ENCODE data around the gene SPACA4.

The SPACA4 gene, protein sequence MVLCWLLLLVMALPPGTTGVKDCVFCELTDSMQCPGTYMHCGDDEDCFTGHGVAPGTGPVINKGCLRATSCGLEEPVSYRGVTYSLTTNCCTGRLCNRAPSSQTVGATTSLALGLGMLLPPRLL

DNA sequence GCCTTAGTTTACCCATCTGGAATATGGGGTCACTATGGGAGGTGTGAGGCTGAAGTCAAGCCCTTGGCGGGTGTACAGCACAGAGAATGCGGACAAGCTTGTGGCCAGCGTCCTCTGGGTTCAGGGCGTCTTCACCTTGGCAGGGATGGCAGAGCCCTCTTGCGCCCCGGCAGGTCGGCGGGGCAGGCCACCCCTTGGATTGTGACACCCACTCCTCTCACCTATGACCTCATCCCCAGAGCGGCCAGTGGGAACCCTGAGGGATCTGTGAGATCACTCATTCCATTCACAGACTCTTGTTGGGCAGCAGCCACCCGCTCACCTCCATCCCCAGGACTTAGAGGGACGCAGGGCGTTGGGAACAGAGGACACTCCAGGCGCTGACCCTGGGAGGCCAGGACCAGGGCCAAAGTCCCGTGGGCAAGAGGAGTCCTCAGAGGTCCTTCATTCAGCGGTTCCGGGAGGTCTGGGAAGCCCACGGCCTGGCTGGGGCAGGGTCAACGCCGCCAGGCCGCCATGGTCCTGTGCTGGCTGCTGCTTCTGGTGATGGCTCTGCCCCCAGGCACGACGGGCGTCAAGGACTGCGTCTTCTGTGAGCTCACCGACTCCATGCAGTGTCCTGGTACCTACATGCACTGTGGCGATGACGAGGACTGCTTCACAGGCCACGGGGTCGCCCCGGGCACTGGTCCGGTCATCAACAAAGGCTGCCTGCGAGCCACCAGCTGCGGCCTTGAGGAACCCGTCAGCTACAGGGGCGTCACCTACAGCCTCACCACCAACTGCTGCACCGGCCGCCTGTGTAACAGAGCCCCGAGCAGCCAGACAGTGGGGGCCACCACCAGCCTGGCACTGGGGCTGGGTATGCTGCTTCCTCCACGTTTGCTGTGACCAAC is at the start of gene SPACA4:
SPACA4 (plus strand) TSS at position 280 of the 896 bp plus-strand sequence; CDS start at position 517, 237 bp downstream.
- no peak within 1 kb of the TSS for H3K4me2 ChIP-seq (ENCODE audit: low read depth, low read length, poor library complexity, severe bottlenecking)
- H3K9me2 ChIP-seq (replicated peaks; ENCODE audit: low read depth, low read length), result no peaks in the 10 kb centered on the region
- H3K9me3 ChIP-seq (ENCODE audit: insufficient read depth, low read depth, low read length), result no peaks in the 10 kb centered on the region
- H3K79me2 ChIP-seq (ENCODE audit: insufficient read depth, low read length), result no peaks in the 10 kb centered on the region
- H4K20me1 ChIP-seq (ENCODE audit: insufficient read depth, low read length, poor library complexity, severe bottlenecking), result no peaks in the 10 kb centered on the region
- TF ChIP-seq, protein P1, sequence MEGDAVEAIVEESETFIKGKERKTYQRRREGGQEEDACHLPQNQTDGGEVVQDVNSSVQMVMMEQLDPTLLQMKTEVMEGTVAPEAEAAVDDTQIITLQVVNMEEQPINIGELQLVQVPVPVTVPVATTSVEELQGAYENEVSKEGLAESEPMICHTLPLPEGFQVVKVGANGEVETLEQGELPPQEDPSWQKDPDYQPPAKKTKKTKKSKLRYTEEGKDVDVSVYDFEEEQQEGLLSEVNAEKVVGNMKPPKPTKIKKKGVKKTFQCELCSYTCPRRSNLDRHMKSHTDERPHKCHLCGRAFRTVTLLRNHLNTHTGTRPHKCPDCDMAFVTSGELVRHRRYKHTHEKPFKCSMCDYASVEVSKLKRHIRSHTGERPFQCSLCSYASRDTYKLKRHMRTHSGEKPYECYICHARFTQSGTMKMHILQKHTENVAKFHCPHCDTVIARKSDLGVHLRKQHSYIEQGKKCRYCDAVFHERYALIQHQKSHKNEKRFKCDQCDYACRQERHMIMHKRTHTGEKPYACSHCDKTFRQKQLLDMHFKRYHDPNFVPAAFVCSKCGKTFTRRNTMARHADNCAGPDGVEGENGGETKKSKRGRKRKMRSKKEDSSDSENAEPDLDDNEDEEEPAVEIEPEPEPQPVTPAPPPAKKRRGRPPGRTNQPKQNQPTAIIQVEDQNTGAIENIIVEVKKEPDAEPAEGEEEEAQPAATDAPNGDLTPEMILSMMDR (conservative IDR thresholded peaks at IDR 0.05; ENCODE audit: low read length), result no peak
- TF ChIP-seq EZH2phosphoT487 (IDR thresholded peaks at IDR 0.05; ENCODE audit: borderline replicate concordance), result no peak
- no peaks in the 10 kb centered on the region for H3K36me3 ChIP-seq (ENCODE audit: insufficient read depth, low read length)
- H3K9ac ChIP-seq (ENCODE audit: low read depth, low read length, poor library complexity, severe bottlenecking), result no peak within 1 kb of the TSS
- H3K27me3 ChIP-seq (ENCODE audit: insufficient read depth, low read length, poor library complexity, severe bottlenecking), result no peaks in the 10 kb centered on the region
- no peaks in the 10 kb centered on the region for H3K4me1 ChIP-seq (ENCODE audit: insufficient read depth, low read length, poor library complexity, severe bottlenecking)
- no peak within 1 kb of the TSS for H3K4me3 ChIP-seq (ENCODE audit: low read length, poor library complexity, severe bottlenecking)
- H3F3A ChIP-seq (ENCODE audit: low read depth), result no peaks in the 10 kb centered on the region
- H2AFZ ChIP-seq (ENCODE audit: low read length), result no peak within 1 kb of the TSS

DNA sequence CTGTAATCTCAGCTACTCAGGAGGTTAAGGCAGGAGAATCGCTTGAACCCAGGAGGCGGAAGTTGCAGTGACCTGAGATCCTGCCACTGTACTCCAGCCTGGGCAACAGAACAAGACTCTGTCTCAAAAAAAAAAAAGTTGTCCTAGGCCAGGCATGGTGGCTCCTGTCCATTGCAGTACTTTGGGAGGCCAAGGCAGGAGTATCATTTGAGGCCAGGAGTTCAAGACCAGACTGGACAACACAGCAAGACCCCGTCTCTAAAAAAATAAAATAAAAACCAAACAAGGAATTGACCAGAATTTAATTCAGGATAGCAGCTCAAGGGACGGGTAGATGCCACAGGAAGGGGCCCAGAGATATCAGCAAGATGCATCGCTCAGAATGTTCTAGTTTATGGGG is 49.7 kb upstream of the SPACA4 start:
- Histone ChIP-seq H3K36me3 (ENCODE audit: insufficient read depth, low read length) (no peaks in the 10 kb centered on the region), H3K9me2 (replicated peaks; ENCODE audit: low read depth, low read length) (no peaks in the 10 kb centered on the region), H3K4me2 (ENCODE audit: low read depth, low read length, poor library complexity, severe bottlenecking) (no peak overlapping the region), H3K9me3 (ENCODE audit: insufficient read depth, low read depth, low read length) (no peaks in the 10 kb centered on the region), H3K27me3 (ENCODE audit: insufficient read depth, low read length, poor library complexity, severe bottlenecking) (no peaks in the 10 kb centered on the region), H3K79me2 (ENCODE audit: insufficient read depth, low read length) (no peaks in the 10 kb centered on the region), H3K4me3 (ENCODE audit: low read length, poor library complexity, severe bottlenecking) (no peak overlapping the region), H3F3A (ENCODE audit: low read depth) (no peaks in the 10 kb centered on the region), H4K20me1 (ENCODE audit: insufficient read depth, low read length, poor library complexity, severe bottlenecking) (no peaks in the 10 kb centered on the region), H3K4me1 (ENCODE audit: insufficient read depth, low read length, poor library complexity, severe bottlenecking) (no peaks in the 10 kb centered on the region), H2AFZ (ENCODE audit: low read length) (no peak overlapping the region), H3K9ac (ENCODE audit: low read depth, low read length, poor library complexity, severe bottlenecking) (no peak overlapping the region)
- TF ChIP-seq, protein P1 (conservative IDR thresholded peaks at IDR 0.05; ENCODE audit: low read length), result no peak
- no peak for TF ChIP-seq EZH2phosphoT487 (IDR thresholded peaks at IDR 0.05; ENCODE audit: borderline replicate concordance)

DNA sequence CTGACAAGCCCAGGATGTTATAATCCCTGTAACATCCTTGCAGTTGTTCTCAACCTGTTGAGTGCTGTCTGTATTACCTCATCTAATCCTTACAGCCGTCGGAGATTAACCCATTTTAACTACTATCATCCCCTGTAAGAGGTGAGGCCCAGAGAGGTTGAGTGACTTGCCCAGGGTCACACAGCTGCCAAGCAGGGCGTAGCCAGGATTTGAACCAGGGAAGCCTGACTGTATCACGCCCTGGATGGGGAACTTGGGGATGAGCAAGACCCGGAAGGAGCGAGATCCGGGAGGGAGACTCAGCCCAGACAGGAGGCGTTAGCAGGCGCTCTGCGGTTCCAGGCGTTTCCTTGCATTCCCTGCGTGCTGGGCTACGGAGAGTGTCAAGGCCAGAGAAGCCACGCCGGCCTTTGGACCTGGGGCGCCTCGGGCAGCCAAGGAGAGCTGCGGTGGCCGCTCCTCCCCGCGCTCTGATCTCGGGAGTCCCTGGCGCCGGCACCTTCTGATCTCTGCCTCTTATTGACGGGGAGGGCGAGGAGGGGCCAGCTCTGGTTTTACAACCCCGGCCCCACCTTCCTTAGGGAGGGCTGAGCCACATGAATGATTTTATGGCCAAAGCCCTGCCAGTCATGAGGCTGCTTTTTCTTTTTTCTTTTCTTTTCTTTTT is 48.4 kb upstream of the SPACA4 start:
- 0 out of 2 replicates have a peak overlapping the region, but pooled peaks have one; percentile 33 for H2AFZ ChIP-seq (ENCODE audit: low read length)
- H3K9me2 ChIP-seq (replicated peaks; ENCODE audit: low read depth, low read length), result no peaks in the 10 kb centered on the region
- no peaks in the 10 kb centered on the region for H4K20me1 ChIP-seq (ENCODE audit: insufficient read depth, low read length, poor library complexity, severe bottlenecking)
- no peaks in the 10 kb centered on the region for H3K27me3 ChIP-seq (ENCODE audit: insufficient read depth, low read length, poor library complexity, severe bottlenecking)
- H3K9me3 ChIP-seq (ENCODE audit: insufficient read depth, low read depth, low read length), result no peaks in the 10 kb centered on the region
- no peaks in the 10 kb centered on the region for H3K4me1 ChIP-seq (ENCODE audit: insufficient read depth, low read length, poor library complexity, severe bottlenecking)
- H3F3A ChIP-seq (ENCODE audit: low read depth), result no peaks in the 10 kb centered on the region
- no peak overlapping the region for H3K4me3 ChIP-seq (ENCODE audit: low read length, poor library complexity, severe bottlenecking)
- H3K79me2 ChIP-seq (ENCODE audit: insufficient read depth, low read length), result no peaks in the 10 kb centered on the region
- no peak overlapping the region for H3K9ac ChIP-seq (ENCODE audit: low read depth, low read length, poor library complexity, severe bottlenecking)
- H3K4me2 ChIP-seq (ENCODE audit: low read depth, low read length, poor library complexity, severe bottlenecking), result no peak overlapping the region
- no peak for TF ChIP-seq EZH2phosphoT487 (IDR thresholded peaks at IDR 0.05; ENCODE audit: borderline replicate concordance)
- TF ChIP-seq, protein P1 (conservative IDR thresholded peaks at IDR 0.05; ENCODE audit: low read length), result no peak
- no peaks in the 10 kb centered on the region for H3K36me3 ChIP-seq (ENCODE audit: insufficient read depth, low read length)
